Transverse colon (tissue), 4 donors: Measurements from ENCODE around the gene MIOX. TPM values are rescaled to one million over a fixed set of nuclear protein-coding genes. Genes with fewer than 3 reads are reported as not detected.
A peak's percentile ranks its signal among the peaks of the same experiment; 100 is the strongest.

Experiments used
- DNase-seq: peaks from one replicate; pipeline ENCODE4 v3.0.0-alpha.2; 2019
- H3K27ac ChIP-seq, 4 donors: fragments of 200-600 bp; sonication (generic); 2 replicates each; pipeline ENCODE4 v1.5.1; 2016 to 2018; ENCODE audit warnings: inconsistent platforms in 4 of 4
- H3K27me3 ChIP-seq: fragments of 200-600 bp; sonication (generic); 2 replicates; pipeline ENCODE4 v1.5.1; 2017; ENCODE audit warnings: inconsistent platforms
- H3K36me3 ChIP-seq, 4 donors: fragments of 200-600 bp; sonication (generic); 2 replicates each; pipeline ENCODE4 v1.5.1; 2017 to 2019; ENCODE audit warnings: inconsistent platforms in 4 of 4
- H3K4me1 ChIP-seq, 4 donors: fragments of 200-600 bp; sonication (generic); 2 replicates each; pipeline ENCODE4 v1.5.1; 2017 to 2020; ENCODE audit warnings: inconsistent platforms in 4 of 4
- H3K4me3 ChIP-seq, 4 donors: fragments of 200-600 bp; sonication (generic); 1 replicate in 1 of 4; 2 replicates in 3 of 4; pipeline versions ENCODE4 v1.5.1 to v1.6.1; 2017 to 2019; ENCODE audit warnings: inconsistent platforms in 4 of 4
- H3K9me3 ChIP-seq, 2 donors: fragments of 200-600 bp; sonication (generic); 2 replicates each; pipeline ENCODE4 v1.5.1; 2017 to 2019; ENCODE audit warnings: inconsistent platforms in 2 of 2
- CTCF ChIP-seq, 5 experiments: fragments of 200-600 bp in 3 of 5; fragments of 450-650 bp in 2 of 5; sonication (generic) in 3 of 5; IDR thresholded peaks; 1 replicate in 2 of 5; 2 replicates in 3 of 5; pipeline ENCODE4 v1.5.1; 2016 to 2017; ENCODE audit warnings: antibody characterized with exemption in 5 of 5, inconsistent platforms in 3 of 5, mild to moderate bottlenecking in 2 of 5, moderate library complexity in 1 of 5
- EP300 ChIP-seq: sonication (generic); formaldehyde crosslinking; IDR thresholded peaks from one replicate; pipeline ENCODE4 v1.6.1; 2017; ENCODE audit warnings: antibody characterized with exemption, low read depth
- POLR2A ChIP-seq: fragments of 450-650 bp; IDR thresholded peaks from one replicate; pipeline ENCODE4 v1.6.1; 2016; ENCODE audit warnings: antibody characterized with exemption, mild to moderate bottlenecking, moderate library complexity
- POLR2AphosphoS5 ChIP-seq, 3 donors: sonication (generic); formaldehyde crosslinking; IDR thresholded peaks; one replicate each; pipeline ENCODE4 v1.6.1; 2016; ENCODE audit warnings: antibody characterized with exemption in 3 of 3
- WGBS, 2 donors: methylation state at CpG; one replicate each; pipeline ENCODE4 v1.1.5; 2018; ENCODE audit warnings: low coverage in 1 of 2; 5-methylcytosine and 5-hydroxymethylcytosine counted together
- in situ Hi-C, 4 donors: fragments of 200-750 bp; cut with MboI; loops; one replicate each; pipeline versions ENCODE4 v1.15.0 to v1.15.1; 2017; ENCODE audit warnings: low sequenced_read_pairs in 3 of 4, low pct_ligation_motif_present in 1 of 4, low pct_unique_long_range_greater_than_20kb in 1 of 4
- intact Hi-C: fragments of 100-400 bp; cut with DNase I; formaldehyde crosslinking; loops from one replicate; pipeline ENCODE4 v1.15.1; 2023; ENCODE audit warnings: low total_unique reads
- total RNA-seq, 4 donors: library from RNA; depleted of rRNA; stranded (reverse); fragments of >200 nt; gene quantifications; one replicate each; pipeline ENCODE4 v1.1.0, GENCODE V29; 2016

The MIOX gene
- total RNA-seq, 4 donors from 2014 or later: not detected

- H3K4me3 ChIP-seq: no peak overlapping the region
- no peak for DNase-seq
- H3K27ac ChIP-seq: no peak overlapping the region
- 96% methylated on average over 22 of the region's 22 CpGs; no CpG with 5 or more reads in 1 of the 2 donors for WGBS, 2 donors
- TF ChIP-seq EP300 (no peak), POLR2A (no peak), POLR2AphosphoS5 (IDR thresholded peaks at IDR 0.05) (no peak), CTCF (IDR thresholded peaks at IDR 0.05) (no peak)
- peaks cover 0 to 75% (median 40%) of the 10 kb centered on the region in 4 donors for H3K36me3 ChIP-seq
- H3K27me3 ChIP-seq: no peaks in the 10 kb centered on the region
- intact Hi-C loops: no loop called here
- no peaks in the 10 kb centered on the region for H3K9me3 ChIP-seq
- in situ Hi-C loops: no loop called here
- peaks cover 0 to 6% (median 0%) of the 10 kb centered on the region in 4 donors for H3K4me1 ChIP-seq
These were observed 27.6 kb upstream of the MIOX start for GRCh38 chr22:50459016-50459415.

- no peaks in the 10 kb centered on the region for H3K27me3 ChIP-seq
- no peak overlapping the region for H3K27ac ChIP-seq
- no peaks in the 10 kb centered on the region for H3K9me3 ChIP-seq
- in situ Hi-C loops (no loop called here), intact Hi-C loops (no loop called here)
- no peak for DNase-seq
- H3K36me3 ChIP-seq: peaks cover 0 to 73% (median 40%) of the 10 kb centered on the region in 4 donors
- H3K4me3 ChIP-seq: no peak overlapping the region
- TF ChIP-seq POLR2A (no peak), CTCF (IDR thresholded peaks at IDR 0.05) (no peak), EP300 (no peak), POLR2AphosphoS5 (IDR thresholded peaks at IDR 0.05) (no peak)
- H3K4me1 ChIP-seq: peaks cover 0 to 6% (median 0%) of the 10 kb centered on the region in 4 donors
- WGBS, 2 donors: 92% methylated on average over 37 of the region's 41 CpGs; no CpG with 5 or more reads in 1 of the 2 donors
These were observed 27.0 kb upstream of the MIOX start for GRCh38 chr22:50459496-50460140.

GRCh38 chr22:50460938-50461337 lies 25.7 kb upstream of the MIOX start:
- in situ Hi-C loops (no loop called here), intact Hi-C loops (no loop called here)
- no peak overlapping the region for H3K4me3 ChIP-seq
- DNase-seq: peak; percentile 47
- H3K36me3 ChIP-seq: peaks cover 0 to 80% (median 36%) of the 10 kb centered on the region in 4 donors
- TF ChIP-seq POLR2A (no peak), EP300 (no peak), CTCF (IDR thresholded peaks at IDR 0.05) (no peak), POLR2AphosphoS5 (IDR thresholded peaks at IDR 0.05) (no peak)
- H3K4me1 ChIP-seq: peaks cover 0 to 6% (median 0%) of the 10 kb centered on the region in 4 donors
- no peaks in the 10 kb centered on the region for H3K27me3 ChIP-seq
- H3K9me3 ChIP-seq: no peaks in the 10 kb centered on the region
- WGBS, 2 donors: 71 to 80% methylated on average over 5 to 16 of the region's 17 CpGs
- no peak overlapping the region for H3K27ac ChIP-seq

GRCh38 chr22:50461536-50461935 lies 25.1 kb upstream of the MIOX start:
- Histone ChIP-seq H3K4me1 (peaks cover 0 to 6% (median 0%) of the 10 kb centered on the region in 4 donors), H3K9me3 (no peaks in the 10 kb centered on the region), H3K4me3 (no peak overlapping the region), H3K27ac (no peak overlapping the region), H3K36me3 (peaks cover 0 to 84% (median 38%) of the 10 kb centered on the region in 4 donors), H3K27me3 (no peaks in the 10 kb centered on the region)
- WGBS, 2 donors: 92% methylated on average over 17 of the region's 26 CpGs; no CpG with 5 or more reads in 1 of the 2 donors
- TF ChIP-seq CTCF (IDR thresholded peaks at IDR 0.05) (no peak), POLR2AphosphoS5 (IDR thresholded peaks at IDR 0.05) (no peak), POLR2A (no peak), EP300 (no peak)
- in situ Hi-C loops: no loop called here
- DNase-seq: no peak
- intact Hi-C loops: no loop called here
